ENCODE data around the gene GASK1B.

The GASK1B gene

GRCh38 chr4:158131027-158131426 is 41.8 kb downstream of the GASK1B start:
- Mint-ChIP-seq H3K36me3 (no peaks in the 10 kb centered on the region), H3K9me3 (no peaks in the 10 kb centered on the region), H3K4me1 (no peaks in the 10 kb centered on the region), H3K4me3 (no peak overlapping the region), H3K27ac (no peak overlapping the region), H3K27me3 (no peaks in the 10 kb centered on the region)

DNA sequence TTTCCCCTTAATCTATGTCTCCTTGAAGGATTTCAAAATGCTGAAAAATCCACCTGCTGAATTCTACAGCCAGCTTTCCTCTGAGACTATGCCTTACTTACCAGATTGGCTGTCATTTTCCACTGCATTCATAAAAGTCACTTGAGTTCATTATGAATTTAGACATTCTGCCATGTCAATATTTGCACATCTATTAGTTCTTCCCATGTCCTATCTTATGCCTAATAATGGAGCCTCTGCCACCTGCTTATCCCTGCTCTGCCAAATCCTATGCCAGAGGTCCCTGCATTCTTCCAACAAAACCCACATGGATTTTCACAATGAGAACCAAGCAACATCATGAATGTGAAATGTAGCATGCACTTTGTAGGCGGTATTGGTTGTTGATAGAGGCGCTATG is 42.6 kb downstream of the GASK1B start:
- Mint-ChIP-seq H3K27ac (no peak overlapping the region), H3K27me3 (no peaks in the 10 kb centered on the region), H3K36me3 (no peaks in the 10 kb centered on the region), H3K4me1 (no peaks in the 10 kb centered on the region), H3K9me3 (no peaks in the 10 kb centered on the region), H3K4me3 (no peak overlapping the region)

- Mint-ChIP-seq H3K36me3 (no peaks in the 10 kb centered on the region), H3K27ac (no peak overlapping the region), H3K4me1 (no peaks in the 10 kb centered on the region), H3K4me3 (no peak overlapping the region), H3K27me3 (no peaks in the 10 kb centered on the region), H3K9me3 (no peaks in the 10 kb centered on the region)
Observed at GRCh38 chr4:158129694-158130093, 43.1 kb downstream of the GASK1B start.

DNA sequence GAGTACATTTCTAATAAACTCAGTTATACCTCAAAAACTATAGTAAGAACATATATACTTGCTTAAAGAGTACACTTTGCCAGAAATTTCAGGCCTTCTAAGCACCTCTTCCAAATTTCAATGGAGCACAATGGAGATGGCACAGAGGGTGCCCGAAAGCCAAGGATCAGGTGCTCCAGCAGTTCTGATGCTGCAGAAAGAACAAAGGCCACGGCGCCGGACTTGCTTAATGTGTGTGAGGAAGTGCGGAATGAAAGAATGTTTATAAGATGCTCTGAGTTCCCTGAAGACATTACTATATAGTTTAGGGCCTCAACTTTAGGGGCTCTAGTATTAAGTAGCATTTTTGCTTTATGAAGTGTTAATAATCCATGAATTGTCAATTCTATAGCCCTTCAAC is 44.3 kb downstream of the GASK1B start:
- no peak overlapping the region for H3K27ac Mint-ChIP-seq
- H3K4me3 Mint-ChIP-seq = no peak overlapping the region
- no peaks in the 10 kb centered on the region for H3K9me3 Mint-ChIP-seq
- H3K4me1 Mint-ChIP-seq = no peaks in the 10 kb centered on the region
- no peaks in the 10 kb centered on the region for H3K27me3 Mint-ChIP-seq
- H3K36me3 Mint-ChIP-seq = no peaks in the 10 kb centered on the region

GRCh38 chr4:158125310-158125709 is 47.5 kb downstream of the GASK1B start:
- Mint-ChIP-seq H3K9me3 (no peaks in the 10 kb centered on the region), H3K36me3 (no peaks in the 10 kb centered on the region), H3K27ac (no peak overlapping the region), H3K4me1 (no peaks in the 10 kb centered on the region), H3K4me3 (no peak overlapping the region), H3K27me3 (no peaks in the 10 kb centered on the region)

Data from activated naive CD4-positive, alpha-beta T cell treated with anti-CD3 and anti-CD28 coated beads, Interleukin-2, amount 50 U/mL, for 24 hours (primary cell).